ENCODE data around the gene RFNG.
A peak's percentile ranks its signal among the peaks of the same experiment; 100 is the strongest.

RFNG gene

GRCh38 chr17:82051776-82052637 is at the start of gene RFNG, which contains the start of gene GPS1:
Gene RFNG (minus strand): TSS chr17:82051811. CDS start chr17:82051766, 45 bp downstream.
Gene GPS1 (plus strand): TSS chr17:82051898. CDS start chr17:82051932, 34 bp downstream.
- peak; percentile 87 for DNase-seq (ENCODE audit: low spot score)

DNA sequence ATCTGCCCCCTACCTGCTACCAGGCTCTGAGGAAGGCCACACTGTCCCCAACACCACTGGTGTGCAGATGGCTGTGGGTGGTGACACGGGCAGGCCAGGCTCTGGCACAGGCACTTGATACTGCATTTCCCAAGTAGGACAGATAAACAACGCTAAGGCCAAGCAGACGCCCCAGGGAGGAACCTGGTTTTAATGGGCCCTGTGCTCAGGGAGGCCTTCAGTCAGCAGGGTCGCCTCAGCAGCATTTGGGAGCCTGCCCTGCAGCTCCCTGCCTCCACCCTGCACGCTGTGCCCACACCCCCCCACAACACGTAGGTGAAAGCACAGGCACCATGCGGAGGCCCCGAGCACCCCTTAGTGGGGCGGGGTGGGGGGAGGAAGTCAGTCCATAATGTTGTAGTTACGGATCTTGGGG is 49.7 kb upstream of the RFNG start:
- no peak for DNase-seq (ENCODE audit: low spot score)

DNA sequence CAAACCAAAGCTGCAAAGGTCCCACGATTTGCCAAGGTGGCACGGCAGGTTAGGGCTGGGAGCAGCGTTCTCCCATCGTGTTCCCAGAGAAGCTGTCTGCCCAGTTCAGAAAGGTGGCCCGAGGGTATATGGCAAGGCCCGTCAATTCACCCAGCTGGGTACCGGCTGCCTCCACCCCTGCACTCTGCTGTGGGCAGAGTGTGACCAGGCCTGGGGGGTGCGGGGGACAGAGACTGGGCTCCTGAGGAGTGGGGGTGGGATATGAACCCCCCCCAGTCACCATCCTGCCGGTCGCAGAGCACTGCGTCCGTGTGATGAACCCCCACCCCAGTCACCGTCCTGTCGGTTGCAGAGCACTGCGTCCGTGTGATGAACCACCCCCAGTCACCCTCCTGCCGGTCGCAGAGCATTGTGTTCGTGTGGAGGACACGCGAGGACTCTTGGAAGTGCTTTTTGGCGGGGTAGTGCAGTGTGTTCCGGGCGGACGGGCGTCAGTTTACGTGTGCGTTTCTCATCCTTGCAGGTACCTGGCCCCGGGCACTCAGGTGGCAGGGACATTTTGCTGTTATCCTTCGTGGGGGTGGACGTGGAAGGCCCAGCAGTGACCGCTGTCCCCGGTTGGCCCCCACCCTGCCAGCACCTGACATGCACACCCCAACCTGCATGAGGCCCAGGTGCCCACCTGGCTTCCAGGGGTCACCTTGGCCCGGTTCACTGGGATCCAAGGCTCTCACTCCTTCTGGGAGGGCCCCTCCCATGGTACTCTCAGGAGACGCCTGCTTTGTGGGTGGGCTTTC is 49.1 kb upstream of the RFNG start:
- DNase-seq (ENCODE audit: low spot score), result no peak

DNA sequence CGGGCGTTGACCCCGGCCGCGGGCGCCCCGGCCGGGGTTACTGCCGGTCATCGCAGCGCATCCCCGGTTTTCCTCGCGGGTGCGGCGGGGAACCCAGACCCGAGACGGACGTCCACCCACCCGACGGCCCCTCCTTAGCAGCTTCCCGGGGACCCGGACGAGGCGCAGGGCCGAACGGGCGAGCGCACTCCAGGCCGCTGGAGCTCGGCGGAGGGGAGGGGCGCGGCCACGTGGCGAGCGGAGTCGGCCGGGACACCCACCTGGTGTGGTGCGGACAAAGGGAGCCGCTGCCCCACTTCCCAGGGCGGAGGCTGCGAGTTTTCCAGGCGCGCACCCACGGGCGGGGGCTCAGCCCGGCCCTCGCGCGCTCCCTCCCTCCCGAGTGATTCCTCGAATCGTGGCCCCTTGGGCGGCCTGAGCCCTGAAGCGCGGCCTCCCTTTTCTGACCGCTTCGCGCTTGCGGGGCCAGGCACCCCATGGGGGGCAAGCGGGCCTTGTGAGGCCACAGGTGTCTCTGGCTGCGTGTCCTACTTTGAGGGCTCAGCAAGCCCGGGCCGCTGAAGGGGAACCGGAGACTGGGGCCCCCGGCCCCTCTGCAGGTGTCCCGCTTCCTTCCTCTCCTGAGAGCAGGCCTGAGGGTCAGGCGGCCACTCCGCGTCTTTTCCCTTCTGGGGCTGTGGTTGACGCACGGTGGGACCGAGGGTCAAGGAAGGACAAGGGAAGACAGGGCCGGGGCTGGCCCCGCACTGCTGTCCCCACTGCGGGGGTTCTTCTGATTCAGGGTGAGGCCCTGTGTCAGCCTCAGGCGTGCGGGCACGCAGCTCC is 47.5 kb upstream of the RFNG start:
- DNase-seq (ENCODE audit: low spot score), result no peak

GRCh38 chr17:82098169-82098938 is 46.7 kb upstream of the RFNG start, which contains the start of gene FASN:
Gene FASN (minus strand): TSS chr17:82098236. CDS start chr17:82096445, 1,791 bp downstream.
- DNase-seq (ENCODE audit: low spot score), result peak; percentile 97

DNA sequence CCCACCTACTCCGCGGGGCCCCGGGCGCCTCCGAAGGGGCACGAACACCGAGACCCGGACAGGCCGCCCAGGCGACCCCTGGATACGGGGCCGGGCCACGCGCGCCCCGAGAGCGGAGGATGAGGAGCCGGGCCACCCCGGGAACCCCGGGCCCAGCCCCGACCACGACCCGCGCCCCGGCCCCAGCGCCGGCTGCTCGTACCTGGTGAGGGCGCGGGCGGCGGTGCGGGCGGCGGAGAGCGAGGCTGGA is 46.2 kb upstream of the RFNG start:
- no peak for DNase-seq (ENCODE audit: low spot score)

GRCh38 chr17:82097184-82097918 is 45.7 kb upstream of the RFNG start:
- DNase-seq (ENCODE audit: low spot score), result no peak

- DNase-seq (ENCODE audit: low spot score), result no peak
These were observed 45.1 kb upstream of the RFNG start for GRCh38 chr17:82096709-82097183.

DNA sequence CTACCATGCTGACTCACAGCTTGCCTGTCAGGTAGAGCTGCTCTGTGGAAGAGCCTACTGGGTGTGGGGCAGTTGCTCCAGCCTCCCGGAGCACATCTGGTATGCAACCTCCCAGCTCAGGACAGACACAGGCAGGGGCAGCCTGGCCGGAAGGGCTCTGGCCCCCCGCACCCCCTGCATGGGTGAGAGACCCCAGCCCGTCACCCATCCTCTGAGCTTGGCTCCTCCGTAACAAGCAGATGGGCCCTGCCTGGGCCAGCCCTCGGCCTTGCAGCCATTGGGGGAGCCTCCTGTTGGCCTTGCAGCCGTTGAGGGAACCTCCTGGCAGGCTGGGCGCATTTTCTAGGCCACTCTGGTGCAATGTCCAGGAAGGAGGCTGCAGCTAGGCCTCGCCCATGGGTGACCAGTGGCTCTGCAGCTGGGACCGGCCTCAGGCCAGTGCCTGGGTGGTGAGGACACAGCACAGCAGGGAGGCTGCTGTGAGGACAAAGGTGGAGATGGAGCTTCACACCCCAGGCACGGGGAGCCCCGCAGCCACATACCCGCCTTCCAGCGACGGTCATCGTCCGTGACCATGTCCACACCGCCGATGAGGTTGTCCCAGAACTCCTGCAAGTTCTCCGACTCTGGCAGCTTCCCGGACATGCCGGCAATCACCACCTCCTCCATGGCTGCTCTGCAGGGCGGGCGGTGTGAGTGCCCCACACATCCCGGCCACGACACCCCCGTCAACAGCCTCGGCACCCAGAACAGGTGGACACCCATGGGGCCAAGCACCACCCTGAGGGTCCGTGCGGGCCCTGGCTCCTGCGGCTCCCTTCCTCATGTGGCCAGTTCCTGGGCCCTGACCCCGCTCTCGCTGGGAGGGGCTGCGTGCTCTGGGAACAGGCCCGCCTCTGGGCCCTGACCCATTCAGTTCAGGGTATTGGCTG is 44.4 kb upstream of the RFNG start:
- DNase-seq (ENCODE audit: low spot score), result no peak

GRCh38 chr17:82094931-82095776 is 43.5 kb upstream of the RFNG start:
- DNase-seq (ENCODE audit: low spot score), result no peak

DNA sequence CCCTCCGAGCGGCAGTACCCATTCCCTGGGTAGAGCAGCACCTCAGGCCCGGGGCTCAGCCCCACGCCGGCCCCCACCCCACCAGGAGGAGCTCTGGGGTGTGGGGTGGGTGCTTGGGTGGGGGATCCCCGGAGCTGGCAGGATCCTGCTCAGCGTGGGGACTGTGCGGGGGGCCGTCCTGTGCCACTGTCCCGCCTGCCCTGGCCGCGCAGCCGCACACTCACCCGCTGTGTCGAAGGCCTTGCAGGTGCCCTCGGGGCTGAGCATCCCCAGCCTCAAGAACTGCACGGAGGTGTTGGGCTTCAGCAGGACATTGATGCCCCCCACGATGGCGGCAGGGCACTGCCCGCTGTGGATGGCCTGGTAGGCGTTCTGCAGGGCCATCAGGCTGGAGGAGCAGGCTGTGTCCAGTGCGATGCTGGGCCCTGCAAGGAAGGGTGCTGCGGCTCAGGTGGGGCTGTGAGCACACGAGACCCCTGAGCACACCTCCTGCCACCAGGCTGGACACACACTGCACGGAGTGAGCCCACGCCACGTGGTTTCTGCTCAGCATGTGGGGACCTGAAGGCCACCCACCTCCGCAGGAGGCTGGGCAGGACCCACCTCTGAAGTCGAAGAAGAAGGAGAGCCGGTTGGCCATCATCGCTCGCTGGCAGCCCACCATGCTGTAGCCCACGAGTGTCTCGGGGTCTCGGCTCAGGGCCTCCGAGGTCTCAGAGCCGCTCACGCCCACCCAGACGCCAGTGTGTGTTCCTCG is 41.6 kb upstream of the RFNG start:
- no peak for DNase-seq (ENCODE audit: low spot score)

GRCh38 chr17:82092628-82092994 is 41.0 kb upstream of the RFNG start:
- DNase-seq (ENCODE audit: low spot score), result no peak

DNA sequence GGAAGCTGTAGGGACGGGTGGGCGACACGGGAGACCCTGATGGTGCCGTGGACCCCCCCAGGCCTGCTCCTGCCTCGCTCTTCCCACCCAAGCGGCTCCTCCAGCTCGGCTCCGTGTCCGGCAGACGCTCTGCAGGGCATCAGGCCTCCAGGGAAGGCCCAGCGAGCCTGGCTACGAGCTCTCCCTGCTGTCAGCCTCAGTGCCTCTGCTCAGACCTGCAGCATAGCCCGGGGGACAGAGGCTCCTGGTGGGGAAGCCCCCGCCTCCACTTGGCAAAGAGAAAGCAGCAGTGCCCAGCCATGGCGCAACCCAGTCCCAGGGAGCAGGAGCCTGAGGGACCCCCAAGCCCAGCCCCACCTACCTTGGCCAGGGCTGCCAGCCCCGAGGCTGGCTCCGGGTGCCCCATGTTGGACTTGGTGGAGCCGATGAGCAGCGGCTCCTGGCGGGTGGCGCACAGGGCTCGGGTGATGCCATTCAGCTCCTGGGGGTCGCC is 40.5 kb upstream of the RFNG start:
- DNase-seq (ENCODE audit: low spot score), result no peak

DNA sequence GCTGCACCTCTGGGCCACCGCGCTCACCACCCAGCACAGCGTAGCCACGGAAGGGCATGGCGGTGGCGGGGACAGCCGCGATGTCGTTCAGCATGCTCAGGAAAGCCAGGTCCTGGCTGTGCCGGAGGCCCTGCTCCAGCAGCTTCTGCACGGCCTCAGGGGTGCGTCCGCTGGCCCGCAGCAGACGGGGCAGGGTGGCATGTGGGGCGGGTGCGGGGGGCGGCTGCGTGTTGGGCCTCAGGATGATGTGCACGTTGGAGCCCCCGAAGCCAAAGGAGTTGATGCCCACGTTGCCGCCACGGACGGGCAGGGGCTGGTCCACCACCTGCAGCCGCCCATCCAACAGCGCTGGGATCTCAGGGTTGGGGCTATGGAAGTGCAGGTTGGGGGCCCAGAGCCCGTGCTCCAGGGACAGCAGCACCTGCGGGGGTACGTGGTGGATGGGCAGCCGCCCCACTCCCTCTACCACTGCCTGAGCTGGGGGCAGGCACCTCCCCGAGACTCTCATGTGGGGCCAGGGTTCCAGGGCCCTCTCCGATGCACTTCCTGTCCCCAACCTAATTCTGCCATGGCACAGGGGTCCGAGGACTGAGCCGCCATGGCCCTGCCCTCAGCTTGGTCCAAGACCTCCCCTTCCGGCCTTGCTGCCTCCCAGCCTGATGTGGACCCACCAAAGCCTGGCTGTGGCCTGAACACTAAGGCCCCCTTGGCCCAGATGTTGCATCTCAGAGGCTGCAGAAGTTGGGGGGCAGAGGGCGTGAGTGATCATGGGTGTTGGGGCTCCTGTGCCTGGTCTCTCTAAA is 39.9 kb upstream of the RFNG start:
- no peak for DNase-seq (ENCODE audit: low spot score)

DNA sequence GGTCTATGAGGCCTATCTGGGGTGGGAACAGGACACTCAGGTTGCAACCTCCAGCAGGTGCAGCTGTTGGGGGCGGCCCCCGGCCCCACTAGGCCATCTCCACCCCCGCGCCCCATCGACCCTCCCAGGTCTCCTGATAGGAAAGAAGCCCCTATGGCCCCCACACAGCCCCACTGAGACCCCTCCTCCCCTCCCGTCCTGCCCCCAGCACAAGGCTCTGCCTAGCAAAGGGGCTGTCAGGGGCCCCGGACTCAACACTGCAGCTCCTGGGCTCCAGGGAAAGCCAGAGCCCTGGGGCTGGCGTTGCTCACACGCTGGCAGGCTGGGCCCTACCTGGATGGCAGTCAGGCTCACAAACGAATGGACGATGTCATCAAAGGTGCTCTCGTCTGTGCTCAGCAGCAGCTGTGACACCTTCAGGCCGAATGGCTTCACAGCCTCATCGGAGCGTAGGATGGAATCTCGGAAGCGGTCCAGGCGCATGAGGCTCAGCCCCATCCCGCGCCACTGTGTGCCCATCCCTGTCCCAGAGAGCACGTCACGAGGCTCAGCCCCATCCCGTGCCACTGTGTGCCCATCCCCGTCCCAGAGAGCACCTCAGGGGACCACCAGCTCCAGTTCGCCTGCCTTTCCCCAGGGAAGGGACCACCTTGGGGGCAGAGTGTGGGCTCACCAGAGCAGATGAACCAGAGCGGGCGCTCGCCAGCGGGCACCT is 39.1 kb upstream of the RFNG start:
- DNase-seq (ENCODE audit: low spot score), result no peak
